Measurements from ENCODE around the gene CFH.

DNA sequence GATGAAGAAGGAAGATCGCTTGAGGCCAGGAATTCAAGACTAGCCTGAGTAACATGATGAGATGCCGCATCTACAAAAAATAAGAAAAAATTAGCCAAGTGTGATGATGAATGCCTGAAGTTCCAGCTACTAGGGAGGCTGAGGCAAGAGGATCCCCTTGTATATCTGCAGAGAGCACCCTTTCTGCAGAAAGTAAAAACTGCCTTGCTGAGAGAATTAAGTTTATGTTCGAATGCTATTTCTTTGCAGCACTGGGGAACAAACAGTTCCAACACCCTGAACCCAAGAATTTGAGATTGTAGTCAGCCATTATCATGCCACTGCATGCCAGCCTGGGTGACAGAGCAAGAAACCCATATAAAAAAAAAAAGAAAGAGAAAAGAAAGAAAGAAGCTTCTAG is 23.0 kb upstream of the CFH start:
- TF ChIP-seq, protein P1, sequence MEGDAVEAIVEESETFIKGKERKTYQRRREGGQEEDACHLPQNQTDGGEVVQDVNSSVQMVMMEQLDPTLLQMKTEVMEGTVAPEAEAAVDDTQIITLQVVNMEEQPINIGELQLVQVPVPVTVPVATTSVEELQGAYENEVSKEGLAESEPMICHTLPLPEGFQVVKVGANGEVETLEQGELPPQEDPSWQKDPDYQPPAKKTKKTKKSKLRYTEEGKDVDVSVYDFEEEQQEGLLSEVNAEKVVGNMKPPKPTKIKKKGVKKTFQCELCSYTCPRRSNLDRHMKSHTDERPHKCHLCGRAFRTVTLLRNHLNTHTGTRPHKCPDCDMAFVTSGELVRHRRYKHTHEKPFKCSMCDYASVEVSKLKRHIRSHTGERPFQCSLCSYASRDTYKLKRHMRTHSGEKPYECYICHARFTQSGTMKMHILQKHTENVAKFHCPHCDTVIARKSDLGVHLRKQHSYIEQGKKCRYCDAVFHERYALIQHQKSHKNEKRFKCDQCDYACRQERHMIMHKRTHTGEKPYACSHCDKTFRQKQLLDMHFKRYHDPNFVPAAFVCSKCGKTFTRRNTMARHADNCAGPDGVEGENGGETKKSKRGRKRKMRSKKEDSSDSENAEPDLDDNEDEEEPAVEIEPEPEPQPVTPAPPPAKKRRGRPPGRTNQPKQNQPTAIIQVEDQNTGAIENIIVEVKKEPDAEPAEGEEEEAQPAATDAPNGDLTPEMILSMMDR (IDR thresholded peaks at IDR 0.05) = no peak
- no peak for TF ChIP-seq POLR2A (IDR thresholded peaks at IDR 0.05)

Data from prostate gland (tissue), 2 donors.